Erythroblast (primary cell): Measurements from ENCODE around the gene MXD1.

Experiments
- GATA1 ChIP-seq: IDR thresholded peaks from 2 replicates; pipeline ENCODE4 v1.6.1; 2011; ENCODE audit warnings: low read depth, mild to moderate bottlenecking, control low read depth, low read length, moderate library complexity
- POLR2A ChIP-seq: IDR thresholded peaks from 2 replicates; pipeline ENCODE4 v1.6.1; 2011; ENCODE audit warnings: mild to moderate bottlenecking, low read length

DNA sequence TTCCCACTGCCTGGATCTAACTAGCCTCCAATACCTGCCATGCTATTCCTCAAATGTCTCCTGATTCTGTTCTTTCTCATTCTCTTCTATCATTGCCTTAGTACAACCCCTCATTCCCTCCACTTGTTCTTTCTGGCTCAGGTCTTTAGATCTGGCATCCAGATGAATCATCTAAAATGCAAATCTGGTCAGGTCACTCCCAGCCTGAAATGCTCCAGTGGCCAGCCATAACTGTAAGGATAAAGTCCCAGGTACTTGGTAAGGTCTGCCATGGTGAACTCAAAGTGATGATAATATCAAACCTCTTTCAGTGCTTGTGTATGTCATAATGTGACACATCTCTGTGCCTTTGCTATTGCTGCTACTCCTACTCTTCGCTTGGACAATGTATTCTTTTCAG, 24.0 kb upstream of the MXD1 start:
- TF ChIP-seq POLR2A, result no peak
- no peak for TF ChIP-seq GATA1
